Peyer's patch (tissue), 4 donors: ENCODE results near the gene NCR3LG1.

ENCODE experiments used
- CTCF ChIP-seq, 6 experiments: fragments of 450-650 bp in 4 of 6; fragments of 200-600 bp in 2 of 6; sonication (generic) in 1 of 6; IDR thresholded peaks; one replicate each; pipeline ENCODE4 v1.5.1; 2017 to 2019; ENCODE audit warnings: antibody characterized with exemption in 6 of 6, mild to moderate bottlenecking in 3 of 6, moderate library complexity in 1 of 6
- POLR2A ChIP-seq, 2 donors: fragments of 450-650 bp; IDR thresholded peaks; one replicate each; pipeline ENCODE4 v1.5.1; 2017; ENCODE audit warnings: antibody characterized with exemption in 2 of 2, mild to moderate bottlenecking in 2 of 2, moderate library complexity in 2 of 2

GRCh38 chr11:17347676-17348075 lies 3.9 kb upstream of the NCR3LG1 start:
- TF ChIP-seq CTCF (IDR thresholded peaks at IDR 0.05) (no peak), POLR2A (IDR thresholded peaks at IDR 0.05) (no peak)
